ENCODE data around the gene SLC43A1. TPM values are rescaled to one million over a fixed set of nuclear protein-coding genes. Genes with fewer than 3 reads are reported as not detected.

Gene SLC43A1
- total RNA-seq, 4 donors from 2014 or later: 4.6 to 19.0 (median 11.2) TPM

DNA sequence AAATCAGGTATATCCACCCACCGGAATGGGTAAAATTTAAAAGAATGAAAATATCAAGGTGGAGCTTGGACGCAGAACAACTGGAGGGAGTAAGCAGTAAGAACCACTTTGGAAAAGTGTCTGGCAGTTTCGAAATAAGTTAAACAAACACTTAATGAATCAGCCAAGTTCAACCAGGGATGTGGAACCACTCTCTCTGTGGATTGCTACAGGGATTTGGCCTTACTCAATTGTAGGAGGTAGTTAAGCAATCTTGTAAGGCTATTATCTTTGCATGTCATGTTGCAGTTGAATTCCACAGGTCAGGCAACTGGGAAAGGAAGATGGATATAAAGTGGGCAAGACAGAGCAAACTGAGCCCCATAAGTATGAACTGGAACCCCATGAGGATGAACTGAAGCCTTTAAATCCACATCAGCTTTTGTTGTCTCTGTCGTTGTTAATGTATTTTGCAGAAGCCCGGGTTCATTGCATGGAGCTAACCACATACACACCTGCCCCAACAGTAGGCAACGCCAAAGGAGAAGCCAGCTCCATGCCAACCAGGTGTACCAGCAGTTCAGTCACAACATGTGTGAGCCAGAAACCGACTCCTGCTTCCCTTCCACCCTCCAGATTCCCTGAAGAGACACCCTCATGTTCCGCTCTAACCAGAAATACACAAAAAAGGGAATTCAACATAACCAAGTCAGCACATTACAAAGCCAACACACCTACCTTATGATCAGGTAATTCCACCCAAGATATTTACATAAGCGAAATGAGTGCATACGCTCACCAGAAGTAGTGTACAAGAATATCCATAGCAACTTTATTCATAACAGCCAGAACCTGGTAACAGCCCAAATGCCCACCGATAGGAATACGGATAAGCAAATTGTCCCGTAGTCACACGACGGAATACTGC lies 80.6 kb downstream of the SLC43A1 start:
- Histone ChIP-seq H3K4me3 (no peak overlapping the region), H3K27ac (no peak overlapping the region), H3K27me3 (no peaks in the 10 kb centered on the region), H3K36me3 (no peaks in the 10 kb centered on the region), H3K4me1 (no peaks in the 10 kb centered on the region), H3K9me3 (no peaks in the 10 kb centered on the region)
- no peak for TF ChIP-seq POLR2A (IDR thresholded peaks at IDR 0.05)
- TF ChIP-seq, protein P1, sequence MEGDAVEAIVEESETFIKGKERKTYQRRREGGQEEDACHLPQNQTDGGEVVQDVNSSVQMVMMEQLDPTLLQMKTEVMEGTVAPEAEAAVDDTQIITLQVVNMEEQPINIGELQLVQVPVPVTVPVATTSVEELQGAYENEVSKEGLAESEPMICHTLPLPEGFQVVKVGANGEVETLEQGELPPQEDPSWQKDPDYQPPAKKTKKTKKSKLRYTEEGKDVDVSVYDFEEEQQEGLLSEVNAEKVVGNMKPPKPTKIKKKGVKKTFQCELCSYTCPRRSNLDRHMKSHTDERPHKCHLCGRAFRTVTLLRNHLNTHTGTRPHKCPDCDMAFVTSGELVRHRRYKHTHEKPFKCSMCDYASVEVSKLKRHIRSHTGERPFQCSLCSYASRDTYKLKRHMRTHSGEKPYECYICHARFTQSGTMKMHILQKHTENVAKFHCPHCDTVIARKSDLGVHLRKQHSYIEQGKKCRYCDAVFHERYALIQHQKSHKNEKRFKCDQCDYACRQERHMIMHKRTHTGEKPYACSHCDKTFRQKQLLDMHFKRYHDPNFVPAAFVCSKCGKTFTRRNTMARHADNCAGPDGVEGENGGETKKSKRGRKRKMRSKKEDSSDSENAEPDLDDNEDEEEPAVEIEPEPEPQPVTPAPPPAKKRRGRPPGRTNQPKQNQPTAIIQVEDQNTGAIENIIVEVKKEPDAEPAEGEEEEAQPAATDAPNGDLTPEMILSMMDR (IDR thresholded peaks at IDR 0.05): no peak
- no peak for DNase-seq

Small RNAs within 50 kb of the gene (small RNA-seq; reads per million reads assigned to genes)
- gene RN7SL605P (0 reads per million in 2 donors), gene RNA5SP341 (0 reads per million in 2 donors)

Other genes with a start within 250 kb of the SLC43A1 start
- 100 to 1,000 TPM in 3 of 4 donors, 10 to 100 TPM in 1; 91.8 to 156 (median 139) TPM for gene TNKS1BP1, start 190.8 kb downstream of the SLC43A1 start, total RNA-seq
- 100 to 1,000 TPM in 1 of 4 donors, 10 to 100 TPM in 3; 39.9 to 106 (median 50.6) TPM for gene SSRP1, start 179.8 kb downstream of the SLC43A1 start, total RNA-seq
- gene P2RX3, start 177.3 kb downstream of the SLC43A1 start, total RNA-seq: under 1 TPM in 1 of 4 donors, not detected in 3; 0.80 TPM
- not detected for gene PRG3, start 134.6 kb downstream of the SLC43A1 start, total RNA-seq
- not detected for gene PRG2, start 125.1 kb downstream of the SLC43A1 start, total RNA-seq
- 10 to 100 TPM in 3 of 4 donors, 1 to 10 TPM in 1; 5.1 to 38.8 (median 17.6) TPM for gene SLC43A3, start 88.6 kb downstream of the SLC43A1 start, total RNA-seq
- 1 to 10 TPM in 1 of 4 donors, not detected in 3; 1.2 TPM for gene RTN4RL2, start 55.2 kb downstream of the SLC43A1 start, total RNA-seq
- gene TIMM10, start 15.1 kb upstream of the SLC43A1 start, total RNA-seq: 10 to 100 TPM; 16.8 to 39.6 (median 19.6) TPM
- gene SMTNL1, start 21.9 kb upstream of the SLC43A1 start, total RNA-seq: not detected
- 10 to 100 TPM; 15.6 to 66.0 (median 25.1) TPM for gene UBE2L6, start 52.0 kb upstream of the SLC43A1 start, total RNA-seq
- gene SERPING1, start 82.0 kb upstream of the SLC43A1 start, total RNA-seq: 100 to 1,000 TPM in 2 of 4 donors, 10 to 100 TPM in 2; 29.9 to 158 (median 93.1) TPM
- 1 to 10 TPM in 1 of 4 donors, under 1 TPM in 3; 0.35 to 2.5 (median 0.71) TPM for gene YPEL4, start 134.2 kb upstream of the SLC43A1 start, total RNA-seq
- gene CLP1, start 142.1 kb upstream of the SLC43A1 start, total RNA-seq: 10 to 100 TPM in 3 of 4 donors, 1 to 10 TPM in 1; 9.1 to 16.1 (median 12.8) TPM
- 10 to 100 TPM; 27.2 to 69.7 (median 60.1) TPM for gene ZDHHC5, start 152.4 kb upstream of the SLC43A1 start, total RNA-seq
- 10 to 100 TPM in 3 of 4 donors, 1 to 10 TPM in 1; 3.0 to 26.4 (median 21.5) TPM for gene MED19, start 196.5 kb upstream of the SLC43A1 start, total RNA-seq
- gene TMX2, start 196.9 kb upstream of the SLC43A1 start, total RNA-seq: 10 to 100 TPM; 18.2 to 86.0 (median 74.9) TPM
- gene SELENOH, start 225.8 kb upstream of the SLC43A1 start, total RNA-seq: 10 to 100 TPM; 42.0 to 50.5 (median 46.5) TPM
- gene BTBD18, start 236.1 kb upstream of the SLC43A1 start, total RNA-seq: not detected
- gene CTNND1, start 246.1 kb upstream of the SLC43A1 start, total RNA-seq: 100 to 1,000 TPM; 205 to 366 (median 346) TPM